AG08395 (cell line): ENCODE results near the gene EML4.
A peak's percentile ranks its signal among the peaks of the same experiment; 100 is the strongest.
"Not testable (repeated sequence)": the region's sequence is repeated elsewhere in the genome, so short reads cannot be mapped to it uniquely, and the experiment has no call there.

Source experiments
- DNase-seq: peaks from one replicate; pipeline ENCODE4 v3.0.0; 2012; ENCODE audit warnings: mixed read lengths, low spot score

The EML4 gene

DNA sequence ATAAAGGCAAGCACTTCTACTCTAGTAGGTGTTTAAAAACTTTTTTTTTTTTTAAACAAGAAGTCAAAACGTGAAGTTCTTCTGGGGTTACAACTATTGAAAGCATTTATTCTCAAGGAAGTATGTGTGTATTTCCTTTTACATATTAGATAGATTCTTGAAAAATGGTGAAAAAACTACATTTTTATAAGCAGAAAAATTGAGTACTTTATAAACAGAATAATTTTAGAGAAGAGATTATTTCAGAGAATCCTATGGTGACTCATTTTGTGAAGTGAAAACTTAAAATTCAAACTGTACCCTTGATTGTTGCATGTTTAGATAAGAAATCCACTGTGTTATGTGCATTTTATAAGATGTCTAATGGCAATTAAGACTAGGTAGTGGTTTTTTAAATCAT, 2.9 kb downstream of the EML4 start:
- DNase-seq: no peak

DNA sequence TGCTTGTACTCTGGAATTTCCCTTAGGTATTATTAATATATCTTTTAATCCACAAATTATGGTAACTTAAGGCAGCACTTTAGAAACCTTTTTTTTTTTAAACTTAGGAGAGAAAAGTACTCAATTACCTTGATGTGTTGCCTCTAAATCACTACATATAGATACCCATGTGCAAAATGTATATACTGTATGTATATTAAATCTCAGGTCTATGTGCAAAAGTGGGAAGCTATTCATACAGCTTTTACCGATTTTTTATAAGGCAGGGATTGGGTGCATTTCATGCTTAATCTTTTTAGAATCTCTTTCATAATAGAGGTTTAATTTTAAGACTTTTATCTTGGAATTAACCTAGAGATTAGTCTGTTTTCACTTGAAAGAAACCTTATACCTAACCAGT, 3.4 kb downstream of the EML4 start:
- no peak for DNase-seq

DNA sequence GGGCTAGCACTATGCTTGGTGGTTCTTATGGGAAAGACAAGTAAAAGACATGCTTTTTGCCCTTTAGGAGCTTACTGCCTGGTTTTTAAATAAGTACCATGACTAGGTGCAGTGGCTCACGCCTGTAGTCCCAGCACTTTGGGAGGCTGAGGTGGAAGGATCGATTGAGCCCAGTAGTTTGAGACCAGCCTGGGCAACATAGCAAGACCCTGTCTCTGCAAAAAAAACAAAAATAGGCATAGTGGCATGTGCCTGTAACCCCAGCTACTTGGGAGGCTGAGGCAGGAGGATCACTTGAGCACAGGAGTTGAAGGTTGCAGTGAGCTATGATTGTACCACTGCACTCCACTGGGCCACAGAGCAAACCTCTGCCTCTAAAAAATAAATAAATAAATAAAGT, 4.3 kb downstream of the EML4 start:
- not testable (repeated sequence) for DNase-seq

DNA sequence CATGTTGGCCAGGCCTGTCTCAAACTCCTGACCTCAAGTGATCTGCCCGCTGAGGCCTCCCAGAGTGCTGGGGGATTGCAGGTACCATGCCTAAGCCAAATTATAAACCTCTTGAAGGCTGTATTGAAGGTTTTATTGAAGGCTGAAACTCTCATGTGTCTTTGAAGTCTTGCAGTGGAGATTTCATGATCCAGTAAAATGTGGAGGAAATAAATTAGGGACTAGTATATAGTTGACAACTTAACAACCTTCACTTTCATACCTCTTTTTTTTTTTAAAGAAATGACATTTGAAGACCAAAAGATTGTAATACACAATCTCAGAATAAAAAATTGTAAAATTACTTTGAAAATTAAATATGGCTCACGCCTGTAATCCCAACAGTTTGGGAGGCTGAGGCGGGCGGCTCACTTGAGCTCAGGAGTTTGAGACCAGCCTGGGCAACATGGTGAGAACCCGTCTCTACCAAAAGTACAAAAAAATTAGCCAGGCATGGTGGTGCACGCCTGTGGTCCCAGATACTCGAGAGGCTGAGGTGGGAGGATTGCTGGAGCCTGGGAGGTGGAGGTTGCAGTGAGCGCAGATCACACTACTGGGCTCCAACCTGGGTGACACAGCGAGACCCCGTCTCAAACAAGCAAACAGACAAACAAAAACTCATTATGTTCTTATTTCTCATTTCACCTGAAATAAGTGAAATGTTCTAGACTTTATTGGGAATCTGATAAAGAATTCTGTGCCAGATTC, 8.0 kb downstream of the EML4 start:
- no peak for DNase-seq

DNA sequence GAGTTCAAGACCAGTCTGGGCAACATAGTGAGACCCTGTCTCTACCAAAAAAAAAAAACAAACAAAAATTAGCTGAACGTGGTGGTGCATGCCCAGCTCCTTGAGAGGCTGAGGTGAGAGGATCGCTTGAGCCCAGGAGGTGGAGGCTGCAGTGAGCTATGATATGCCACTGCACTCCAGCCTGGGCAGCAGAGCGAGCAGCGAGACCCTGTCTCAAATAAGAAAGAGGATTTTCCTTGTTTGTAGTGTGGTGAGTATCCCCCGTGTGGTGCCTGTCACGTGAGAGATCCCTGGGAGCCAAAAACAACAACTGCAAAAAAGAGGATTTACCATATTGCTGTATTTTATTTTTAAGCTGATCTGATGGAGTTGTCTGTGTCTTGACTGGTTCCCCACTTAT, 9.2 kb downstream of the EML4 start:
- DNase-seq: no peak

DNA sequence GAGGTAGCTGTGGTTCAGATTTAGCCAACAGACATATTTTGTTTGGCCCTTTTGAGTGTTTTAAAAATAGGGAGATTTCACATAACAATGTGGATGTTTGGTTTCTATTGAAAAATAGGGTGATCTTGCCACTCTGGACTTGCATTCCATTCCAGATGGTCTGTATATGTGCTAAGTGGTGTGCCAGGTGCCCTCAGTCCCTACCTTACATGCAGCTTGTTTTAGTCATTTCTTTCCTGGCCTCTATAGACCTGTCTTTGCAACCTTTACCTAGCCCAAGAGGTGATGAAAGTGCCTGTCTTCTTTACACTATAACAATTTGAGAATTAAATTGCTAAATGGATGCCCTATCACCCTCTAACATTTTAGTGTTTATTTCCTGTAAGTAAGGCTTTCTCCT, 11.1 kb downstream of the EML4 start:
- DNase-seq: no peak

DNA sequence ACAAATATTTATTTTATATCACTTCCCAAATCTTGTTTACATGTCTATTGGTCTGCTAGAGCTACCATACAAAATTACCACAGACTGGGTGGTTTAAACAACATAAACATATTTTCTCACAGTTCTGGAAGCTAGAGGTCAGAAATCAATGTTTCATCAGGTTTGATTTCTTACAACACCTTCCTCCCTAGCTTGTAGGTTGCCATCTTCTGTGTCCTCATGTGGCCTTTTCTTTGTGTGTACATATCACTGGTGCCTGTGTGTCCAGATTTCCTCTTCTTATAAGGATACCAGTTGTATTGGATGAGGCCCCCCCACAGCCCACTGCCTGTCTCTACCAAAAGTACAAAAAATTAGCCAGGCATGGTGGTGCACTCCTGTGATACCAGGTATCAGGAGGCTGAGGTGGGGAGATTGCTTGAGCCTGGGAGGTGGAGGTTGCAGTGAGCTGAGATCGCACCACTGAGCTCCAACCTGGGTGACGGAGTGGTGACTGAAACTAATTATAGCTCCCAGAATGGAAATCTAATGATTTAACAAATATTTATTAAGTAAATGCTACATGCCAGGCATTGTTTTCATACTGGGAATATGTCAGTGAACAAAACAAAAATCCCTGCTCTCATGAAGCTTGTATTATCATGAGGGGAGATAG, 13.6 kb downstream of the EML4 start:
- no peak for DNase-seq

DNA sequence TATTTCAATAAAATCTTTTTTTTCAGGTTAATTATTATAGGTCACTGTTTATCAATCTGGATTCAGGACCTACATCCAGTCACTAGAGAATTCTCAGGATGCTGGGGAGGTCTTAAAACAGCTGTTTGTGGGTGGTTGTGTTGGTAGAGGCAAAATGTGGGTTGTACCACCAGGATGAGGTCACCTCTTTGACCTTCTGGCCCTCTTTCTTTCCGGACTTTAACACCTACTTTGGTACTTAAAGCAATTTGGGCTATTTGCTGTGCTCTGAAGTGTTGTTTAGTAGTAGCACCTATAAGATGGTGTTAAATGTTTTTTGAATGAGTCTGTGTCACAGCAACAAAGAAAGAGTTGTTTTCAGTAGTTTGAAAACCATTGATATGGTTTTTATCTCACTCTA, 14.6 kb downstream of the EML4 start:
- DNase-seq: no peak

DNA sequence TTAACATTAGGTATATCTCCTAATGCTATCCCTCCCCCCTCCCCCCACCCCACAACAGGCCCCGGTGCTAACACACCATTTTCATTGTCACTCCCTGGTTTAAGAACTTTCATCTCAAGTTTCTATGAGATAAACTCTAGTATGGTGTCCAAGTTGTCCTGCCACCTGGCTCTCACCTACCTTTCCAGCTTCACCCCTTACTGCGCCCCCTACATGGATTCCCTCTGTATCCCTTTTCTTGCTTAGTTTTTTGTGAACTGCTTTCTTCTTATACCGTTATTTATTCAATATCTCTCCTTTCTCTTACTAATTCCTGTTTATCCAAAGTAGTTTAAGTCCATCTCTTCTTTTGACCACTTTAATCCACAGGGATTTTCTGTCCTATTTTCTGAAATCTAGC, 15.2 kb downstream of the EML4 start:
- DNase-seq: no peak

DNA sequence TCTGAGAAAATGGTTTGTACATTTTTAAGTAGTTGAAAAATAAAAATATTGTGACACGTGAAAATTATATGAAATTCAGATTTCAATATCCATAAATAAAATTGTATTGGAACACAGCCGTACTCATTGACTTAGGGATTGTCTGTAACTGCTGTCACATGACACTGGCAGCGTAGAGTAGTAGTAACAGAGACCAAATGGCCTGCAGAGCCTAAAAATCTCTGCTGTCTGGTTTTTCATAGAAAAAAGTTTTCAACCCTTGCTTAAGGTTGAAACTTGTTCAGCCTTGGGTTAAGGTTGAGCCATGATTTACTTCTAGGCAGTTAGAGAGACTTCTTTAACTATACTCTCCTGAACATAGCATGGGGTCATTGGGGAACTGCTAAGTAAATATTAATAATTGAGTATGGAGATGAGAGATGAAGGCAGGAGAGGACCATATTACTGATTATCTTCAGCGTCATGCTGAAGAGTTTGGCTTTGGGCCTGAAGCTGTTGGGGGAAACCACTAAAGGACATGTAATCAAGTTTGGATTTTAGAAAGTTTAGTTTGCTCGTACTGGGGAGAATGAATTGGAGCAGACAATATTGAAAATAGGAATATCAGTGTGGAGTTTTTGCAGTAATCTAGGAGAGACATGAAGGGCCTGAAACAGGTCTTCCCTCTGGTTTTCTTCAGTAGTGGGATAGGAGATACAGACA, 16.2 kb downstream of the EML4 start:
- DNase-seq: no peak

DNA sequence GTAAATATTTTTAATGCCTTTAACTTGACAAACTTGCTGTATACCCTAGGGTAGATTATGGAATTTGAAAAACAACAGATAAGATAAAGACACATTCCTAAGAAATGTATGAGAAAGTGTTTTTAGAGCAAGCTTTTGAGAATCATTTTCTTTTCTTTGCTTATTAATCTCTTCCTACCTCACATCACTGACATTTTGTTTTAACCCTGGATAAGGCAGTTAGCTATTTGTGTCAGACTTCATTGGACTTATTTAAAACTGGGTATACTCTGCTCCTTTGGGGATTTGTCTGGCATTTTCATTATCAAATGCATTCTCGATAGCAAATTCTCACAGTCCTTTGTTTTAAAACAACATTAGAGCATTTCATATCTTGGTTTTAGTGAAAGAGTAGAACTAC, 17.2 kb downstream of the EML4 start:
- no peak for DNase-seq

DNA sequence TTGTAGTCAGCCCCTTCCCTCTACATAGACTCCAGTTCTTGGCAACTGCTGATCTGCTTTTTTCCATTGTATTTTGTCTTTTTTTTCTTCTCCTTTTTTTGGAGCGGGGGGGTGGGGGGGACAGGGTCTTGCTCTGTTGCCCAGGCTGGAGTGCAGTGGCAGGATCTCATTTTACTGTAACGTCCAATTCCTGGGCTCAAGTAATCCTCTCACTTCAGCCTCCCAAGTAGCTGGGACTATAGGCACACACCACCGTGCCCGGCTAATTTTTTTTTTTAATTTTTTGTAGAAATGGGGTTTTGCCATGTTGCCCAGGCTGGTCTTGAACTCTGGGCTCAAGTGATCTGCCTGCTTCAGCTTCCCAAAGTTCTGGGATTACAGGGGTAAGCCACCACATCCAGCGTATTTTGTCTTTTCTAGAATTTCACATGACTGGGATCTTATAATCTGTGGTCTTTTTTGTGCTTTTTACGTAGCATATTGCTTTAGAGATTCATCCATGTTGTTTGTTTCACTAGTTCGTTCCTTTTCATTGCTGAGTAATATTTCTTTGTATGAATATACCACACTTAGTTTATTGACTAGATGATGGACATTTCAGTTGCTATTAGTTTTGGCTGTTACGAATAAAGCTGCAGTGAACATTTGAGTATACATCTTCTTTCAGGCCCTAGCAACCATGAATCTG, 17.9 kb downstream of the EML4 start:
- DNase-seq: no peak

DNA sequence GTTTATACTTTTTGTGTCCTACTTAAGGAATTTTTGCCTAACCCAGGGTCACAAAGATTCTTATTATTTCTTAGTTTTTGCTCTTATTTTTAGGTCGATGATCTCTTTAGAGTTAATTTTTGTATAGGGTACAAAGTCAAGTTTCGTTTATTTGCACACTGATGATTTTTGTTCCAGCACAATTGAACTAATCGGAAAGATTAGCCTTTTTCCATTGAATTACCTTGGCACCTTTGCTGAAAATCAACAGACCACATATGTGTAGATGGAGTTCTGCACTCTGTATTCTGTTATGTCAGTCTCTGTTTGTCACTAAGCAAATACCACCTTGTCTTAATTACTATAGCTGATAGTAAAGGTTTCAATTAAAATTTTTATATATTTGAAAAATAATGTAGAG, 18.7 kb downstream of the EML4 start:
- DNase-seq: no peak

DNA sequence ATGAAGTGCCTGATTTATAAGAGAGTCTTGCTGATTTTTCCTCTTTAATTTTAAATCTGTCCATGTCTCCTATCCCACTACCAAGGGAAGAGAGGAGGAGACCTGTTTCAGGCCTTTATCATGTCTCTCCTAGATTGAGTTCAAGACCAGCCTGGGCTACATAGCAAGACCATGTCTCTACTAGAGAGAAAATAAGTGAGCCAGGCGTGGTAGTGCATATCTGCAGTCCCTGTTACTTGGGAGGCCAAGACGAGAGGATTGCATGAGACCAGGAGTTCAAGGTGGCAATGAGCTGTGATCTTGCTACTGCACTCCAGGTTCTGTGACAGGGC, 20.0 kb downstream of the EML4 start:
- DNase-seq: no peak

DNA sequence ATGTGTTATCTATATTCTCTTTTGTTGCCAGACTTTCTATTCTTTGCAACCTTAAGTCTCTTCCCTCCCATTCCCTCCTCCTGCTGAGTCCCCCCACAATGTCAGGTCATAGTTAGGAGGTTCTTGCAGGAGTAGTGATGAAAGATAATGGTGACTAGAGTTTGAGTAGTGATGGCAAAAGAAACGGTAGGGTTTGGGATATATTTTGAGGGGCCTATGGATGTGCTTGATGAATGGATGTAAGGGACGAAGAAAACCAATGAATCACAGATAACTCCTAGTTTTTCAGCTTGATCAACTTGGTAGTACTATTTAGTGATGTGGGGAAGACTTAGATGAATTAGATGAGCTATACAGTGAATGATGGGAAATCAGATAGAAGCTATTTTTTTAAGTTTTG, 21.0 kb downstream of the EML4 start:
- DNase-seq: no peak

DNA sequence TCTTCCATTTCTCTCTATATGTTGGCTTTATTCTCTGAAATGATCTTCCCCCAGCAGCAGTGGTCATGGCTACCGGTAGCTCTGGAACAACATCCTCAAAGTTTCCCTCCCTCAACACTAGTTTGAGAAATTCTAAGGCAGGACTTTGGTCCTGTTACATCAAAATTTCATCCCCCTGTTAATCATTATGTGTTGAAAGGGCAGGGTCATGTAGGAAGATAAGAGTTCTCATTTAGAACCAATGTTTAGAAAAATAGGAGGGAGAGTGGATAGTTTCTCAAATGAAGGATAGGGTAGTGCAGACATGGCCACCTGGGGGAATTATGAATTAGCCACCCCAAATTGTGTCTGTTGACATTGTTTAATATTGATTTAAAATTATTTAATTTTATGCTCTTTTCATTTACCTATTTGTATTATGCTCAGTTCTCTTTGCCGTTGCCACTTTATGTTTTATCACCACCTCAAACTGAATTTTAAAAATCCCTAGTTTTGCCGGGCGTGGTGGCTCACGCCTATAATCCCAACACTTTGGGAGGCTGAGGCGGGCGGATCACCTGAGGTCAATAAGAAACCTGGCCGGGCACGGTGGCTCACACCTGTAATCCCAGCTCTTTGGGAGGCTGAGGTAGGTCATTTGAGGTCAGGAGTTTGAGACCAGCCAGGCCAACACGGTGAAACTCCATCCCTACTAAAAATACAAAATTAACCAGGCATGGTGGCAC, 22.3 kb downstream of the EML4 start:
- no peak for DNase-seq

DNA sequence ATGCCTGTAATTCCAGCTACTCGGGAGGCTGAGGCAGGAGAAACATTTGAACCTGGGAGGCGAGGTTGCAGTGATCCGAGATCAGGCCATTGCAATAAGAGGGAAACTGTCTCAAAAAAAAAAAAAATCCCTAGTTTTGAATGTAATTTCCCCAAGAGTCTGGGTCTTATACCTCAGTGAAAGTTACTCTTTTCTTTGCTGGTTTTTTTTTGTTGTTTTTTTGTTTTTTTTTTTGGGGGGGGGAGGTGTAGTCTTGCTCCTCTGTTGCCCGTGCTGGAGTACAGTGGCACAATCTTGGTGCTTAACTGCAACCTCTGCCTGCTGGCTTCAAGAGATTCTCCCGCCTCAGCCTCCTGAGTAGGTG, 22.8 kb downstream of the EML4 start:
- no peak for DNase-seq

DNA sequence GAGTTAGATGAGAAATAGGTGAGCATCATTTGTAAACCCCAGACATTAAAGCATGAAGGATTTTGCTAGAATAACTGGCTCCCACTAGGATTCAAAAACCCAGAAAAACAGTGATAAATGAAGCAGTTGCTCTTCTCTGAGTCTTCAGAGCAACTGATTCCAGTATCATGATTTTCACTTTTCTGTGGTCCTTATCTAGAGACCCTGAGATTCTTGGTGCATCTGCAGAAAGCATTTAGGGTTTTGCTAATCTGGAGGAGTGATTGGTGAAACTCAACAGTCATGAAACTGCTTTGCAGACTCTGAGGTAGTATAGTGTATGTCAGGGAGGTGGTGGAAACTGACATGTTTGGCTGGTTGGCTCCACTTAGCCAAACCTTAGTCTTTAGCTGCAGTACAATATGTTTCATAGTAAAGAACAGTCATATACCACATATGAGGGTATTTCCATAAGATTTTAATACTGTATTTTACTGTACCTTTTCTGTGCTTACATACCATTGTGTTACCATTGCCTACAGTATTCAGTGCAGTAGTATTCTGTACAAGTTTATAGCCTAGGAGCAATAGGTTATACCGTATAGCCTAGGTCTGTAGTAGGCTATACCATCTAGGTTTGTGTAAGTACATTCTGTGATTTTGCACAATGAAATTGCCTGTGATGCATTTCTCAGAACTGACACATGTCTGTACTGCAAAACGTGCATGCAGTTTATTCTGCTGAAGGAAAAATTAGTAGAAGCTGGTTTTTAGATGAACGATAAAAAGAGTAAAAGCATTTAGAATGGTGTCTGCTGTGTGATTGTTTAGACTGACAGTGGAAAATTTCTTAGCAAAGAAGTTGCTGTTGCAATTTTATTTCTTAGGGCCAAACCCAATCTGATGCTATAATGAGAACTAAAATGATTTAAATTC, 23.8 kb downstream of the EML4 start:
- no peak for DNase-seq

DNA sequence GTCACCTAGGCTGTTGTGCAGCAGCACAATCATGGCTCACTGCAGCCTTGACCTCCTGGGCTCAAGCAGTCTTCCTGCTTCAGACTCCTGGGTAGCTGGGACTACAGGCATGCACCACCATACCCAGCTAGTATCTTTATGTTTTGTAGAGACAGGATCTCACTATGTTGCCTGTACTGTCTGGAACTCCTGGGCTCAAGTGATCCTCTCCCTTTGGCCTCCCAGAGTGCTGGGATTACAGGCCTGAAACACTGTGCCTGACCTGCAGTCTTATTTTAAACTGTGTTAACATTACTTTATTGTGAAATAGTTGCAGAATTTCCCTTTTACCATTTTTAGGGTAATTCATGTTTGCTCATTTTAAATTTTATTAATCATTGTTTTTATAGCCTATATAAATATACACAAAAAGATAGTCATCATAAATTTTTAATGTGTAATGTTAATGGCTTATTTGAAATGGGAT, 24.6 kb downstream of the EML4 start:
- no peak for DNase-seq

DNA sequence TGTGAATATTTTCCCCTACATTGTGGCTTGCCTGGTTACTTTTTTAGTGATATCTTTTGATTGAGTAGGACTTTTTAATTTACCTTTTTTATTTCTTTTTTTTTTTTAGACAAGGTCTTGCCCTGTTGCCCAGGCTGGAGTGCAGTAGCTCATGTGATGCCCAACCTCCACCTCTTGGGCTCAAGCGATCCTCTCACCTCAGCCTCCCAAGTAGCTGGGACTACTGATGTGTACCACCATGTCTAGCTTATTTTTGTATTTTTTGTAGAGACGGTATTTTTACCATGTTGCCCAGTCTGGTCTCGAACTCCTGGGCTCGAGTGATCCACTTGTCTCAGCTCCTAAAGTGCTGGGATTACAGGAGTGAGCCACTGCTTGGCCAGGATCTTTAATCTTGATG, 25.3 kb downstream of the EML4 start:
- DNase-seq: no peak

DNA sequence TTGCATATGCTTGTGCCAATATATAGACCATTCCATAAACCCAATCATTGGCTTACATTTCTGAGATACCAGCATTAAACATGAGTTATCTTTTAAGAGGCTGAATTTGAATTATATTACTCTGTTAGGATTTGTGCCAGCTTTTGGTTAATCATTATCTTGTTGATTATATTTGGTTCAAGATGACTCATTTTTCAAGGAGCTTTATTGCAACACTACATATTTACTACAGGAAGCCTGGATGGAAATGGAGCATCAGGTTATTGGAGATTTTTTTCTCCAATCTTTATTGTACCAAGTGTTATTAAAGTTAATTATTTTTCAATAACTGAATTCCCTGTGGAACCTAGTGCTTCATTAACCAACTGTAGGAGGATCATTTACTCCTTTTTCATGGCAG, 26.4 kb downstream of the EML4 start:
- peak; percentile 54 for DNase-seq
